Astrocyte (in vitro differentiated cells and primary cell): ENCODE data around the gene SLAMF8.

Experiments used
- CTCF ChIP-seq: IDR thresholded peaks from 2 replicates; pipeline ENCODE4 v1.5.1; 2011; ENCODE audit warnings: low read depth, mild to moderate bottlenecking, inconsistent platforms, low read length, moderate library complexity; ENCODE audit not compliant: insufficient read depth
- EZH2 ChIP-seq: IDR thresholded peaks from 2 replicates; pipeline ENCODE4 v1.6.1; 2012; ENCODE audit warnings: mild to moderate bottlenecking, low read length, inconsistent platforms; ENCODE audit not compliant: insufficient read depth

- TF ChIP-seq CTCF = no peak
- no peak for TF ChIP-seq EZH2
Observed at GRCh38 chr1:159800177-159800930, 26.3 kb upstream of the SLAMF8 start.
